SK-N-MC (cell line): Measurements from ENCODE around the gene ADAD2.

Experiments
- EZH2 ChIP-seq: fragments of 200-600 bp; sonication (generic); IDR thresholded peaks from one replicate; pipeline ENCODE4 v1.6.1; 2017; ENCODE audit warnings: antibody characterized with exemption
- FOXP2 ChIP-seq: optimal IDR thresholded peaks from 2 replicates; pipeline ENCODE3; 2011; ENCODE audit warnings: mild to moderate bottlenecking, moderate library complexity; ENCODE audit not compliant: insufficient read depth; ENCODE audit errors: extremely low read length, control extremely low read depth
- POLR2AphosphoS5 ChIP-seq: IDR thresholded peaks from 2 replicates; pipeline ENCODE4 v1.6.1; 2012; ENCODE audit warnings: mild to moderate bottlenecking, low read depth, low read length, borderline replicate concordance

DNA sequence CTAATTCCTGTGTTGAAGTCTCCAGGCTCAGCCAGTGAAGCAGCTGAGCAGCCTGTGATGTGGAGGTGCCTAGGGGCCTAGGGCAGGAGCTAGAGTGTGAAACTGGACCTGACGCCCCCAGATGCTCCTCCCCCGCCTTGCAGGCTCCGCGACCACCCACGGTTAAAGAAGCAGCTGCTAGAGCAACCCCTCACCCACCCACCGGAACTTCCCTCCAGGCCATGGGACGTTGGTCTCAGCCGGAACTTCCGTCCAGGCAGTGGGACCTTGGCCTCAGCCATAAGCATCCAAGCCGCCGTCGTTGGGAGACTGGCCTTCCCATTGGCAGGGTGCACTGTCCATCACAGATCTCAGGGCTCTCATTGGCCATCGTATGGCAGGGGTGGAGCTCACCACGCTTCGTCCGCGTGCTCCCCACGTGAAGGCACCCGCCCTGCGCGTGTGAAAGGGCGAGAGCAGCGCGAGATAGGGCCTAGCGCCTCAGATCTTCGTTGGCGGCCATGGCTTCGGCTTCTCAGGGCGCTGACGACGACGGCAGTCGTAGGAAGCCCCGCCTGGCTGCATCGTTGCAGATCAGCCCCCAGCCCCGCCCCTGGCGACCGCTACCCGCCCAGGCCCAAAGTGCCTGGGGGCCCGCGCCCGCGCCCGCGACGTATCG, at the start of gene ADAD2:
- TF ChIP-seq POLR2AphosphoS5 (no peak), EZH2 (no peak), FOXP2 (no peak)
